Ascending aorta (tissue), 2 donors: ENCODE results near the gene SPTBN1. TPM values are rescaled to one million over a fixed set of nuclear protein-coding genes. Genes with fewer than 3 reads are reported as not detected.

ENCODE experiments used
- DNase-seq, 2 donors: peaks; one replicate each; pipeline ENCODE4 v3.0.0-alpha.2; 2019; ENCODE audit warnings: low spot score in 2 of 2
- H3K27ac ChIP-seq, 2 donors: fragments of 200-600 bp; sonication (generic); one replicate each; pipeline ENCODE4 v1.5.1; 2016 to 2017; ENCODE audit warnings: mild to moderate bottlenecking in 1 of 2
- H3K27me3 ChIP-seq: fragments of 200-600 bp; sonication (generic); one replicate; pipeline ENCODE4 v1.5.1; 2017
- H3K36me3 ChIP-seq, 2 donors: fragments of 200-600 bp; sonication (generic); one replicate each; pipeline ENCODE4 v1.5.1; 2016
- H3K4me1 ChIP-seq, 2 donors: fragments of 200-600 bp; sonication (generic); one replicate each; pipeline ENCODE4 v1.5.1; 2016 to 2017; ENCODE audit warnings: mild to moderate bottlenecking in 1 of 2
- H3K4me3 ChIP-seq, 2 donors: fragments of 200-600 bp; sonication (generic); one replicate each; pipeline ENCODE4 v1.5.1; 2016 to 2017; ENCODE audit warnings: mild to moderate bottlenecking in 1 of 2
- H3K9me3 ChIP-seq, 2 donors: fragments of 200-600 bp; sonication (generic); one replicate each; pipeline ENCODE4 v1.5.1; 2016
- CTCF ChIP-seq, 3 experiments: fragments of 200-600 bp in 2 of 3; fragments of 450-650 bp in 1 of 3; sonication (generic) in 2 of 3; IDR thresholded peaks; one replicate each; pipeline ENCODE4 v1.5.1; 2016 to 2019; ENCODE audit warnings: antibody characterized with exemption in 3 of 3, mild to moderate bottlenecking in 1 of 3, moderate library complexity in 1 of 3
- intact Hi-C: fragments of 100-400 bp; cut with DNase I; formaldehyde crosslinking; loops from one replicate; pipeline ENCODE4 v1.15.1; 2023
- total RNA-seq: library from RNA; depleted of rRNA; stranded (reverse); fragments of >200 nt; gene quantifications from one replicate; pipeline ENCODE4 v1.1.0, GENCODE V29; 2016

The SPTBN1 gene
- total RNA-seq, 1 donor from 2014 or later = 246 TPM

GRCh38 chr2:54545702-54546450 lies 89.7 kb downstream of the SPTBN1 start:
- Histone ChIP-seq H3K4me3 (no peak overlapping the region), H3K9me3 (no peaks in the 10 kb centered on the region), H3K27me3 (no peaks in the 10 kb centered on the region), H3K4me1 (peaks cover 0 to 15% of the 10 kb centered on the region in 2 donors), H3K36me3 (no peaks in the 10 kb centered on the region), H3K27ac (no peak overlapping the region)
- DNase-seq = no peak
- TF ChIP-seq CTCF (IDR thresholded peaks at IDR 0.05) = no peak
- intact Hi-C loops = no loop called here

- no peak for TF ChIP-seq CTCF (IDR thresholded peaks at IDR 0.05)
- intact Hi-C loops = no loop called here
- Histone ChIP-seq H3K9me3 (no peaks in the 10 kb centered on the region), H3K4me3 (no peak overlapping the region), H3K4me1 (peaks cover 0 to 15% of the 10 kb centered on the region in 2 donors), H3K36me3 (no peaks in the 10 kb centered on the region), H3K27ac (no peak overlapping the region), H3K27me3 (no peaks in the 10 kb centered on the region)
- DNase-seq = no peak
These were observed 90.4 kb downstream of the SPTBN1 start for GRCh38 chr2:54546518-54546917.

- Histone ChIP-seq H3K9me3 (no peaks in the 10 kb centered on the region), H3K36me3 (no peaks in the 10 kb centered on the region), H3K27ac (no peak overlapping the region), H3K4me3 (no peak overlapping the region), H3K27me3 (no peaks in the 10 kb centered on the region), H3K4me1 (peaks cover 0 to 15% of the 10 kb centered on the region in 2 donors)
- TF ChIP-seq CTCF (IDR thresholded peaks at IDR 0.05) = no peak
- intact Hi-C loops = no loop called here
- DNase-seq = no peak
These were observed 91.0 kb downstream of the SPTBN1 start for GRCh38 chr2:54546923-54547720.

GRCh38 chr2:54549430-54549829 lies 93.3 kb downstream of the SPTBN1 start:
- Histone ChIP-seq H3K36me3 (no peaks in the 10 kb centered on the region), H3K4me3 (no peak overlapping the region), H3K27me3 (no peaks in the 10 kb centered on the region), H3K27ac (no peak overlapping the region), H3K9me3 (no peaks in the 10 kb centered on the region), H3K4me1 (peaks cover 0 to 11% of the 10 kb centered on the region in 2 donors)
- TF ChIP-seq CTCF (IDR thresholded peaks at IDR 0.05) = no peak
- intact Hi-C loops = no loop called here
- no peak for DNase-seq

- TF ChIP-seq CTCF (IDR thresholded peaks at IDR 0.05) = no peak
- no peaks in the 10 kb centered on the region for H3K36me3 ChIP-seq
- no peaks in the 10 kb centered on the region for H3K9me3 ChIP-seq
- intact Hi-C loops = no loop called here
- H3K27ac ChIP-seq = no peak overlapping the region
- H3K4me1 ChIP-seq = peaks cover 0 to 11% of the 10 kb centered on the region in 2 donors
- H3K27me3 ChIP-seq = no peaks in the 10 kb centered on the region
- DNase-seq = no peak
- no peak overlapping the region for H3K4me3 ChIP-seq
These were observed 93.9 kb downstream of the SPTBN1 start for GRCh38 chr2:54549917-54550518.
